Kidney (tissue), 14 donors: ENCODE measurements around the gene CLCN3. TPM values are rescaled to one million over a fixed set of nuclear protein-coding genes. Genes with fewer than 3 reads are reported as not detected.

Source experiments
- DNase-seq, 5 donors: peaks; one replicate each; pipeline ENCODE4 v3.0.0-alpha.2; 2013 to 2020
- FAIRE-seq: peaks from 2 replicates; lab custom pipeline; 2012; peaks lifted over from hg19 to GRCh38; lab: Jason Lieb, UNC
- H3K27ac ChIP-seq, 2 donors: one replicate each; pipeline ENCODE4 v1.7.0; 2013; ENCODE audit warnings: low read depth in 2 of 2, low read length in 2 of 2, inconsistent platforms in 1 of 2
- H3K27me3 ChIP-seq: one replicate; pipeline ENCODE4 v1.7.1; 2013; ENCODE audit warnings: low read length, inconsistent platforms; ENCODE audit not compliant: control insufficient read depth, insufficient read depth
- H3K36me3 ChIP-seq, 3 donors: one replicate each; pipeline versions ENCODE4 v1.7.0 to v1.7.1; 2013; ENCODE audit warnings: low read length in 3 of 3, control low read depth in 1 of 3, inconsistent platforms in 1 of 3; ENCODE audit not compliant: insufficient read depth in 3 of 3, control insufficient read depth in 2 of 3
- H3K4me1 ChIP-seq, 3 donors: one replicate each; pipeline versions ENCODE4 v1.7.0 to v1.7.1; 2013; ENCODE audit warnings: low read length in 3 of 3, inconsistent platforms in 1 of 3, low read depth in 1 of 3; ENCODE audit not compliant: control insufficient read depth in 2 of 3, insufficient read depth in 2 of 3
- H3K4me3 ChIP-seq, 3 donors: one replicate each; pipeline versions ENCODE4 v1.7.0 to v1.8.1; 2013; ENCODE audit warnings: low read length in 3 of 3, control low read depth in 1 of 3, inconsistent platforms in 1 of 3
- H3K9ac ChIP-seq, 3 donors: one replicate each; pipeline versions ENCODE4 v1.7.0 to v1.7.1; 2013; ENCODE audit warnings: low read length in 3 of 3, control low read depth in 1 of 3, inconsistent platforms in 1 of 3
- H3K9me3 ChIP-seq, 3 donors: one replicate each; pipeline versions ENCODE4 v1.7.0 to v1.7.1; 2013; ENCODE audit warnings: low read length in 3 of 3, control low read depth in 1 of 3, inconsistent platforms in 1 of 3; ENCODE audit not compliant: control insufficient read depth in 2 of 3, insufficient read depth in 1 of 3
- CTCF ChIP-seq: IDR thresholded peaks from 3 replicates; pipeline ENCODE4 v1.5.1; 2012; ENCODE audit warnings: mild to moderate bottlenecking, moderate library complexity, borderline replicate concordance; ENCODE audit not compliant: insufficient read depth; ENCODE audit errors: extremely low read depth
- intact Hi-C: fragments of 100-400 bp; cut with DNase I; formaldehyde crosslinking; loops from one replicate; pipeline ENCODE4 v1.11.1; 2022
- polyA plus RNA-seq: library from polyadenylated mRNA; stranded (reverse); fragments of 350-450 nt; fragmentation: Illumina TruSeq; extraction: RNeasy Lipid Tissue Mini Kit (QIAGEN cat#74804); gene quantifications from one replicate; pipeline ENCODE4 v1.2.3, GENCODE V29; 2014; ENCODE audit warnings: low read depth, low replicate concordance; ENCODE audit not compliant: insufficient read depth
- total RNA-seq: library from RNA; stranded (reverse); fragmentation: NEBNext Ultra II Directional; extraction: Animal tissue kit (Norgen Biotek cat#: 25700); gene quantifications from one replicate; pipeline ENCODE4 v1.2.1, GENCODE V29; 2021
- donor health status: control.
- donor health status: control.
- donor health status: control.
- donor health status: control.
- donor health status: control.
- donor health status: DM: yes; HTN: yes; CAD: no.
- donor health status: Normal renal cell carcinoma (clear cell type).

CLCN3 gene
- total and polyA plus RNA-seq, 2 donors from 2014 or later, result 16.6 to 70.2 TPM

- Histone ChIP-seq H3K9me3 (no peaks in the 10 kb centered on the region), H3K4me3 (no peak overlapping the region), H3K27ac (no peak overlapping the region), H3K27me3 (no peaks in the 10 kb centered on the region), H3K9ac (no peak overlapping the region), H3K4me1 (no peaks in the 10 kb centered on the region), H3K36me3 (no peaks in the 10 kb centered on the region)
- DNase-seq (no peak), FAIRE-seq (no peak)
- intact Hi-C loops, result no loop called here
- TF ChIP-seq CTCF, result no peak
Measured at GRCh38 chr4:169603312-169603711, 17.1 kb upstream of the CLCN3 start.

GRCh38 chr4:169604131-169604900 is 16.1 kb upstream of the CLCN3 start:
- intact Hi-C loops, result no loop called here
- DNase-seq (no peak), FAIRE-seq (peak; percentile 29)
- TF ChIP-seq CTCF, result no peak
- H3K4me1 ChIP-seq, result no peaks in the 10 kb centered on the region
- no peak overlapping the region for H3K27ac ChIP-seq
- no peak overlapping the region for H3K9ac ChIP-seq
- no peaks in the 10 kb centered on the region for H3K36me3 ChIP-seq
- no peaks in the 10 kb centered on the region for H3K9me3 ChIP-seq
- H3K27me3 ChIP-seq, result no peaks in the 10 kb centered on the region
- no peak overlapping the region for H3K4me3 ChIP-seq

- Histone ChIP-seq H3K27ac (no peak overlapping the region), H3K36me3 (no peaks in the 10 kb centered on the region), H3K27me3 (no peaks in the 10 kb centered on the region), H3K9ac (no peak overlapping the region), H3K4me3 (no peak overlapping the region), H3K4me1 (no peaks in the 10 kb centered on the region), H3K9me3 (no peaks in the 10 kb centered on the region)
- FAIRE-seq (no peak), DNase-seq (no peak)
- intact Hi-C loops, result no loop called here
- no peak for TF ChIP-seq CTCF
Measured at GRCh38 chr4:169604903-169605331, 15.5 kb upstream of the CLCN3 start.

GRCh38 chr4:169611157-169611556 is 9.2 kb upstream of the CLCN3 start:
- peak overlapping the region in 1 of 3 donors; percentile 21 for H3K9ac ChIP-seq
- DNase-seq (peak in 1 of 5 donors; percentile 10), FAIRE-seq (no peak)
- peak overlapping the region in 2 of 3 donors; percentile 93 to 98 for H3K4me3 ChIP-seq
- no peaks in the 10 kb centered on the region for H3K36me3 ChIP-seq
- peaks cover 0 to 4% (median 0%) of the 10 kb centered on the region in 3 donors for H3K4me1 ChIP-seq
- TF ChIP-seq CTCF, result no peak
- H3K27me3 ChIP-seq, result no peaks in the 10 kb centered on the region
- no peak overlapping the region for H3K27ac ChIP-seq
- H3K9me3 ChIP-seq, result no peaks in the 10 kb centered on the region
- intact Hi-C loops, result no loop called here
